ENCODE data around the gene MRPL44.
"Not testable (repeated sequence)": the region's sequence is repeated elsewhere in the genome, so short reads cannot be mapped to it uniquely, and the experiment has no call there.

Gene MRPL44

DNA sequence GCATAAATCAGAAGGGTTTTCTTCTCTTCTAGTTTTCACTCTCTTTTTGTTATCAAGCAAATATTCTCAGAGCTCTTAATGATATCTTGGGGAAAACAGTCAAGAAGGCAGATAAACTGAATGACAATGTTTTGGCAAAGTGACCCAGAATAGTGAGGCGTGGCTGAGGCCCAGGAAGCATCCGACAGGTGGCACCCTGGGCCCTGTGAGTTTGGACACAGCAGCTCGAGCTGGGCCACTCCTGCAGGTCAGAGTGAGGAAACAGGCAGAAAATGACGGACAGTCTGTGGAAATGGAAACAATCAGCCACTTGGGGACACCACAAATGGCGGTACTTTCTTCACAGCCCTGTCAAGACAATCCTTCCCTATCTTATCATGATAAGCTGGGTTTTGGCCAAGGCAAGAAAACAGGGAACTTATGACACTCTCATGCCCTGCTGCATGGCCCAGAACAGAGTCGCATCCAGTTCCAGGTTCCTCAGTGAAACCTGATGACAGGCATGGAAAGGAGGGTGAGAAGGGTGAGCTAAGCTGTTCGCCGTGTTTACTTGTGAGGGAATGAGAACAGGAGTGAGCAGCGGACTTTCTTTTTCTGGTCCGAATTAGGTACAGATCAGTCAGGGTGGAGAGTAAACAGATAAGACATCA, 32.1 kb downstream of the MRPL44 start:
- no peaks in the 10 kb centered on the region for H3K9me3 Mint-ChIP-seq
- H3K27ac Mint-ChIP-seq (ENCODE audit: low read depth) = no peak overlapping the region
- H3K4me3 Mint-ChIP-seq = no peak overlapping the region
- DNase-seq (ENCODE audit: low spot score in 2 of 2) (no peak), ATAC-seq (replicated peaks; ENCODE audit: extremely low read depth, poor library complexity, severe bottlenecking) (no peak)
- no peaks in the 10 kb centered on the region for H3K36me3 Mint-ChIP-seq (ENCODE audit: insufficient read depth)
- H3K4me1 Mint-ChIP-seq = no peaks in the 10 kb centered on the region
- H3K27me3 Mint-ChIP-seq = peaks cover 70% of the 10 kb centered on the region

DNA sequence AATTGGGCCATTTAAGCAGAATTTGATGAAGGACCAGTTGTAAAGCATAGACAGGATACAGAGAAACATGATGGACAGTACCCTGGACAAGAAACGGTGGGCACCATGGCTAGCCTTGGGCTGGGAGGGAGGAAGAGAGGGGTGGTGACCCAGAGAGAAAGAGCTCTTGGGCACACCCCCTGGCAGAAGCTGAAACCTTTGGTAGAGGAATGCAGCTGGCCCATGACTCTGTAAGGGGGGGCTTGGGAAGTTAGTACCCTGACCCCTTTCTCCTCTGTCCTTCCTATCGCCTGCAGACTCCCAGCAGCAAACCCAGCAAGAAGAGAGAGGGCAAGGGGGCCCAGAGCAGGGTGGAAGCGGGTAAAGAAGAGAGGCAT, 32.6 kb downstream of the MRPL44 start:
- H3K27me3 Mint-ChIP-seq = peaks cover 65% of the 10 kb centered on the region
- no peak overlapping the region for H3K4me3 Mint-ChIP-seq
- no peak overlapping the region for H3K27ac Mint-ChIP-seq (ENCODE audit: low read depth)
- H3K9me3 Mint-ChIP-seq = no peaks in the 10 kb centered on the region
- DNase-seq (ENCODE audit: low spot score in 2 of 2) (no peak), ATAC-seq (replicated peaks; ENCODE audit: extremely low read depth, poor library complexity, severe bottlenecking) (no peak)
- H3K4me1 Mint-ChIP-seq = no peaks in the 10 kb centered on the region
- no peaks in the 10 kb centered on the region for H3K36me3 Mint-ChIP-seq (ENCODE audit: insufficient read depth)

DNA sequence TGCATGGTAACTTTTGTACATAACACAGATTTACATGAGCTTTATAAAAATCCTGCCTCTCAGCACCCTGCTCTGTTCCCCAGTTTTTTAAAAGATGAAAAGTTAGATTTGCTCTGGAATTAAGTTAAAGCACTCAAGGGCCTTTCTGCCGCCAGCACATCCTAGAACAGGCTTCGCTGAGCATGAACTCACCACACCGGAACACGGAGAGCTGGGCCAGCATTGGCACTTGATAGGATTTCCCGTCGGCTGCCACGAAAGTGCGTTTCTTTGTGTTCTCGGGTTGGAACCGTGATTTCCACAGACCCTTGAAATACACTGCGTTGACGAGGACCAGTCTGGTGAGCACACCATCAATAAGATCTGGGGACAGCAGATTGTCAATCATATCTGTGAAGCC, 34.3 kb downstream of the MRPL44 start:
- H3K27ac Mint-ChIP-seq (ENCODE audit: low read depth) = no peak overlapping the region
- H3K4me3 Mint-ChIP-seq = no peak overlapping the region
- no peaks in the 10 kb centered on the region for H3K4me1 Mint-ChIP-seq
- H3K9me3 Mint-ChIP-seq = no peaks in the 10 kb centered on the region
- no peak for ATAC-seq (replicated peaks; ENCODE audit: extremely low read depth, poor library complexity, severe bottlenecking)
- peaks cover 48% of the 10 kb centered on the region for H3K27me3 Mint-ChIP-seq
- no peak for DNase-seq (ENCODE audit: low spot score in 2 of 2)
- no peaks in the 10 kb centered on the region for H3K36me3 Mint-ChIP-seq (ENCODE audit: insufficient read depth)

DNA sequence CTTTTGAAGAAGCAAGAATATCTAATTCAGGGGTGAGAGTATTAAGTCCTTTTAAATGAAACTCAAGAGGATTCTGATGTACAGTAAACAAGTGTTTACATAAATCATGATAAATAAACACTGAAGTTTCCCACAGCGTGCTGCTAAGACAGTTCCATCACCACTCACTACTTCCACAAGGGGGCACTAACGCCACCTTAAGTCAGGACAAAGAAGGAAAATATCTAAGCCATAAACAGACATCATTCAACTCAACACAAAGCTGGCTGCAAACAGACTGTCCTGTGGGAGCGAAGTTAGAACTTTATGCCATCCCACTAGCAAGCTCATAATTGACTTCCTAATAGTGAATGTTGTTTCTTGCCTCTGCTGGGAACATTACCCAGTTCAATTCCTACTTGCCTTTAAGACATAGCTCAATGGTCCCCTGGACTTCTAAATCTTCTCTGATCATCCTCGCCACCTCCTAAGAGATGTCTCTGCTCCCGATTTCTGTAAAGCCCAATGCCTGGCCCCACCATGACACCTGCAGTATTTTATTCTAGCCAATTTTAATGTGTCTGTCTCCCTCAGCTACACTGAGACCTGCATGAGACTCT, 36.5 kb downstream of the MRPL44 start:
- ATAC-seq (replicated peaks; ENCODE audit: extremely low read depth, poor library complexity, severe bottlenecking) (peak; percentile 43), DNase-seq (ENCODE audit: low spot score in 2 of 2) (no peak)
- H3K27ac Mint-ChIP-seq (ENCODE audit: low read depth) = no peak overlapping the region
- H3K36me3 Mint-ChIP-seq (ENCODE audit: insufficient read depth) = peaks cover 2% of the 10 kb centered on the region
- H3K4me1 Mint-ChIP-seq = no peaks in the 10 kb centered on the region
- no peak overlapping the region for H3K4me3 Mint-ChIP-seq
- H3K27me3 Mint-ChIP-seq = peaks cover 31% of the 10 kb centered on the region
- H3K9me3 Mint-ChIP-seq = no peaks in the 10 kb centered on the region

DNA sequence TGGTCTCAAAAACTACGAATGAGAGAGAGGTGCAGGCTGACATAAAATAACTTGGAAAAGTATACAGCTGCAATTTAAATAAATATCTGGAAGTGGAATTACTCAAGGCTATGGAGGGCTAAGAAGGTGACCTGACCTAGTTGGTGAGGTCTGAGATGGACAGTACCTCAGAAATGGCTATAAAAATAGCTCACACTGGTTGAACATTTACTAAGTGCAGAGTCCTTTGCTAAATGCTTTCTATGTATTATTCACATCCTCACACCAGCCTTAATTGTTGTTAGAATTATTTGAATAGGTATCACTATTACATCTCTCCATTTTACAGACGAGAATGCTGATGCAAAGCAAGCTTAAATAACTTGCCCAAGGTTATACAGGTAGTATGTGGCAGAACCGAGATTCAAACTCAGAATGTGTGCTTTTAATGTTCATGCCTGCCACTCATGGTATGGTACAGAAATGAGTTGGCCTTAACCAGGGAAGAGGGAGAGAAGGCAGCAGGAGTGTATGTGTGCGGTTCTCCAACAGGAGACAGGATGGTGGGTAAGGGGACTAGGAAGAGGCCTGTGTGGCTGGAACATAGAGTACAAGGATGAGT, 37.4 kb downstream of the MRPL44 start:
- DNase-seq (ENCODE audit: low spot score in 2 of 2) (no peak), ATAC-seq (replicated peaks; ENCODE audit: extremely low read depth, poor library complexity, severe bottlenecking) (no peak)
- no peaks in the 10 kb centered on the region for H3K4me1 Mint-ChIP-seq
- no peak overlapping the region for H3K27ac Mint-ChIP-seq (ENCODE audit: low read depth)
- H3K27me3 Mint-ChIP-seq = peaks cover 21% of the 10 kb centered on the region
- H3K4me3 Mint-ChIP-seq = no peak overlapping the region
- H3K36me3 Mint-ChIP-seq (ENCODE audit: insufficient read depth) = peaks cover 2% of the 10 kb centered on the region
- no peaks in the 10 kb centered on the region for H3K9me3 Mint-ChIP-seq

DNA sequence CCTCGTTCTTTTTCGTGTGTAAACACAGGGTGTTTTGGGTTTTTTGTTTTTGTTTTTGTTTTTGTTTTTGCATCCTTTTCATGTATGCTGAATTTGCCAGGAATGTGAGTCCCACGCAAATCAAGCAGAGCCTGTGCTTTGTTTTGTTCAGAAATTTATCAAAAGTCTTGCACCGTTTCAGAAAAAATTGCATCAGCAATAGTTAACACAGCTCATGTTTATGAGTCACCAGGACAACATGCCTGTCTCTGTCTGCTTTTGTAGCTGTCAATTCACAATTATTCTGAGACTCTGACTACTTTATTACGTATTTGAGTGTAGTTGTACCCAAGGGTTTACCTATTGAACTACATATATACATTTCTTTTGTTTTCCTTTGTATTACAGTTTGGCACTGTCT, 38.3 kb downstream of the MRPL44 start:
- peaks cover 2% of the 10 kb centered on the region for H3K36me3 Mint-ChIP-seq (ENCODE audit: insufficient read depth)
- peaks cover 15% of the 10 kb centered on the region for H3K27me3 Mint-ChIP-seq
- no peak for DNase-seq (ENCODE audit: low spot score in 2 of 2)
- H3K27ac Mint-ChIP-seq (ENCODE audit: low read depth) = no peak overlapping the region
- H3K9me3 Mint-ChIP-seq = no peaks in the 10 kb centered on the region
- no peak for ATAC-seq (replicated peaks; ENCODE audit: extremely low read depth, poor library complexity, severe bottlenecking)
- no peaks in the 10 kb centered on the region for H3K4me1 Mint-ChIP-seq
- no peak overlapping the region for H3K4me3 Mint-ChIP-seq

DNA sequence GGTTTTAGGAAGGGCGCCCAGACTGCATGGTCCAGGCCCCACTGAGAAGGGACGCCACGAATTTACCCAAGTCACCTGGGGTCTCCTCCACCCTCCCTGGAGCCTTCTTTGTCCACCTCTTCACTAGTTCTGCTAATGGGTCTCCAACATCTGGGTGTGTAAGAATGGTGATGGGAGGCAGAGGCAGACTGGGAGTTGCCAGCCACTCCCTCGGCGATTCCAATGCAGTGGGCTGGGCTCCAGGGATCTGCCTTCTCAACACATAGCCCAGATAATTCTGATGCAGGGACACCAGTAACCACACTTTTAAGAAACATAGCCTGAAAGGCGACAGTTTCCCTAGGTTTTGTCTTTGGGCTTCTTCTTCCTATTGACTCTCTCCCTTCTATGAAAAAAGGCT, 39.1 kb downstream of the MRPL44 start:
- H3K9me3 Mint-ChIP-seq = no peaks in the 10 kb centered on the region
- H3K4me1 Mint-ChIP-seq = no peaks in the 10 kb centered on the region
- H3K27ac Mint-ChIP-seq (ENCODE audit: low read depth) = no peak overlapping the region
- H3K36me3 Mint-ChIP-seq (ENCODE audit: insufficient read depth) = peaks cover 2% of the 10 kb centered on the region
- ATAC-seq (replicated peaks; ENCODE audit: extremely low read depth, poor library complexity, severe bottlenecking) (no peak), DNase-seq (ENCODE audit: low spot score in 2 of 2) (no peak)
- H3K27me3 Mint-ChIP-seq = peaks cover 11% of the 10 kb centered on the region
- no peak overlapping the region for H3K4me3 Mint-ChIP-seq

DNA sequence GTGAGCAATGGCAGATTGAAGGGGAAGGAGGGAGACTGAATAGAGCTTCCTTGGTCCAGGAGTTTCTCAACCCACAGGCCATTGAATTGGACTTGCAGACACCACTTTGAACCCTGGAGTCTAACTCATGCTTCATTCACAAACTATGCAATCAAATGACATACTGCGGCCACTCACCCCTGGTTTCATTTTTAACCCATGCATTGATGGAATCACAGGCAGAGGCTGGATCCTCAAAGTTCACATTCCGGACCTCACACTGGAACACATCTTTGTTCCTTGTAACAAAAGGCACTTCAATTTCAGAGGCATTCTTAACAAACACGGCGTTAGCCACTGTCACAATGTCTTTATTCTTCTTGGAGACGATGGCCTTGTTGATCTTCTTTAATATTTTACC, 40.7 kb downstream of the MRPL44 start:
- Mint-ChIP-seq H3K36me3 (ENCODE audit: insufficient read depth) (peaks cover 4% of the 10 kb centered on the region), H3K27ac (ENCODE audit: low read depth) (no peak overlapping the region), H3K9me3 (no peaks in the 10 kb centered on the region), H3K27me3 (no peaks in the 10 kb centered on the region), H3K4me1 (no peaks in the 10 kb centered on the region), H3K4me3 (no peak overlapping the region)
- ATAC-seq (replicated peaks; ENCODE audit: extremely low read depth, poor library complexity, severe bottlenecking) = no peak
- DNase-seq (ENCODE audit: low spot score in 2 of 2) = no peak

DNA sequence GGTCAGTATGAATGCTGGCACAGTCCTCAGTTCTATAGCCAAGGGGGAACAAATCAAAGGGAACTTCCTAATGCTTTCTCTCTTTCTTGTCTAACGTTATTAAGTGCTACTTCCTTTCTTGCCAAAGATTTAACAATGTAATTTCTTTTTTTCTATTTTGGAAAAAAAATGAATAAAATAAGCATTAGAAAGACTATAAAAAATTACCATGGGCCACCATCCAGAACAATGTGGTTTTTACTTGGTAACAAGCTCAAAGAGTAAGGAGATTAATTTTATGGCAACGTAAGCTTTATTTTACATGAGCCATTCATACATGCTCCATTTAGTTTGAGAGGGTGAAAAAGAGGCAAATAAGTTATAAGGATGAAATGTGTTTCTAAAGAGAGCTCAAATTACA, 41.7 kb downstream of the MRPL44 start:
- ATAC-seq (replicated peaks; ENCODE audit: extremely low read depth, poor library complexity, severe bottlenecking) (no peak), DNase-seq (ENCODE audit: low spot score in 2 of 2) (no peak)
- no peak overlapping the region for H3K4me3 Mint-ChIP-seq
- no peaks in the 10 kb centered on the region for H3K4me1 Mint-ChIP-seq
- H3K27ac Mint-ChIP-seq (ENCODE audit: low read depth) = no peak overlapping the region
- H3K27me3 Mint-ChIP-seq = no peaks in the 10 kb centered on the region
- H3K36me3 Mint-ChIP-seq (ENCODE audit: insufficient read depth) = peaks cover 4% of the 10 kb centered on the region
- no peaks in the 10 kb centered on the region for H3K9me3 Mint-ChIP-seq

DNA sequence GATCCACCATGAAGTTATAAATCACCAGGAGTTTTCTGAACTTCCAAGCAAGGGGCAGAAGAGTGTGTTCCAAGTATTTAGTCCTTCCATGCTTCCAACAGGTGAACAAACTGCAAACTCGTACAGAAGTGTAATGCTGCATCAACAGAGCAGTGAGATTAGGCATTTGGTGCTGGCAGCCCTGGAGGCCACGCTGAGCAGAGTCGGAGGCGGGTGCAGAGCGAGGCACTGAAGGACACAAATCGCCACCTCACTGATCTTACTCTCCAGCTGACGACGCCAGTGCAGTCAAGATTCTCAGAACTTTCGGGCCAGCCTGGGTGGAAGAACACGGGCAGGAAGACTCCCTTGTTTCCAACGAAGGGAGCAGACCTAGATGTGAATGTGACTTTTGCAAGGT, 42.6 kb downstream of the MRPL44 start:
- Mint-ChIP-seq H3K36me3 (ENCODE audit: insufficient read depth) (peaks cover 4% of the 10 kb centered on the region), H3K27ac (ENCODE audit: low read depth) (no peak overlapping the region), H3K27me3 (no peaks in the 10 kb centered on the region), H3K4me3 (no peak overlapping the region), H3K9me3 (no peaks in the 10 kb centered on the region), H3K4me1 (no peaks in the 10 kb centered on the region)
- no peak for DNase-seq (ENCODE audit: low spot score in 2 of 2)
- no peak for ATAC-seq (replicated peaks; ENCODE audit: extremely low read depth, poor library complexity, severe bottlenecking)

DNA sequence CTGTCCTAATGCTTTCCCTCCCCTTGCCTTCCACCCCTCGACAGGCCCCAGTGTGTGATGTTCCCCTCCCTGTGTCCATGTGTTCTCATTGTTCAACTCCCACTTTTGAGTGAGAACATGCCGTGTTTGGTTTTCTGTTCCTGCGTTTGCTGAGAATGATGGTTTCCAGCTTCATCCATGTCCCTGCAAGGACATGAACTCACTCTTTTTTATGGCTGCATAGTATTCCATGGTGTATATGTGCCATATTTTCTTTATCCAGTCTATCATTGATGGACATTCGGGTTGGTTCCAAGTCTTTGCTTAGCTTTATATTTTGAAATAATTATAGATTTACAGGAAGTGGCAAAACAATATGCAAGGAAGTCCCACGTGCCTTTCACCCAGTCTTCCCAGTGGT, 43.4 kb downstream of the MRPL44 start:
- not testable (repeated sequence) for H3K27me3 Mint-ChIP-seq; H3K9me3 Mint-ChIP-seq; H3K36me3 Mint-ChIP-seq (ENCODE audit: insufficient read depth); ATAC-seq (replicated peaks; ENCODE audit: extremely low read depth, poor library complexity, severe bottlenecking); H3K27ac Mint-ChIP-seq (ENCODE audit: low read depth); H3K4me3 Mint-ChIP-seq; H3K4me1 Mint-ChIP-seq; DNase-seq (ENCODE audit: low spot score in 2 of 2)

DNA sequence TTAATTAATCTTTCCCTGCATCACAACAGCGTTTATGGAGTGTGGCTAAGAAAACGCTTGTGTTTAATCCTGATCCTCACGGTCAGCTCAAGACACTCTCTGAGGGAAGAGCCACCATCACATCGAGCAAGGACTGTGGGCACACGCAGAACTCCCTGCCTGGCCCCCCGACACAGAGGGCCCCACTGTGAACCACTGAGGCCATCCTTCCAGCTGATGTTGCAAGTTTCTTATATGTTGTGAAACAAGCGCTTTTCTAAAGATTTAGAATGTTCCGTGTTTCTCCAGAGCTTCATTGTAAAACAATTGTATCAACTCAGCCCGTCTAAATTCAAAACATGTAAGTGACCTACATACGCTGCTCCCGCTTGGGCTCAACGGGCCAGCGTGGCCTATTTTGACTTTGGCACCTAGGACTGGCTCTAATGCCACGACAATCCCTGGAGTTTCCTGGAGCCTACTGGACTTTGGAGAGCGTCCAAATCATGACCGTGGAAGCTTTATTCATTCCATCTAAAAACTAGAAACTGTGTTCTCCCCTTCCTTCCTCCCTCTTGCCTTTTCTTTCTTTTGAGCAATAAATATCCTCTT, 46.9 kb downstream of the MRPL44 start:
- no peaks in the 10 kb centered on the region for H3K27me3 Mint-ChIP-seq
- ATAC-seq (replicated peaks; ENCODE audit: extremely low read depth, poor library complexity, severe bottlenecking) (no peak), DNase-seq (ENCODE audit: low spot score in 2 of 2) (no peak)
- H3K27ac Mint-ChIP-seq (ENCODE audit: low read depth) = no peak overlapping the region
- H3K9me3 Mint-ChIP-seq = no peaks in the 10 kb centered on the region
- H3K4me1 Mint-ChIP-seq = no peaks in the 10 kb centered on the region
- peaks cover 2% of the 10 kb centered on the region for H3K36me3 Mint-ChIP-seq (ENCODE audit: insufficient read depth)
- no peak overlapping the region for H3K4me3 Mint-ChIP-seq

DNA sequence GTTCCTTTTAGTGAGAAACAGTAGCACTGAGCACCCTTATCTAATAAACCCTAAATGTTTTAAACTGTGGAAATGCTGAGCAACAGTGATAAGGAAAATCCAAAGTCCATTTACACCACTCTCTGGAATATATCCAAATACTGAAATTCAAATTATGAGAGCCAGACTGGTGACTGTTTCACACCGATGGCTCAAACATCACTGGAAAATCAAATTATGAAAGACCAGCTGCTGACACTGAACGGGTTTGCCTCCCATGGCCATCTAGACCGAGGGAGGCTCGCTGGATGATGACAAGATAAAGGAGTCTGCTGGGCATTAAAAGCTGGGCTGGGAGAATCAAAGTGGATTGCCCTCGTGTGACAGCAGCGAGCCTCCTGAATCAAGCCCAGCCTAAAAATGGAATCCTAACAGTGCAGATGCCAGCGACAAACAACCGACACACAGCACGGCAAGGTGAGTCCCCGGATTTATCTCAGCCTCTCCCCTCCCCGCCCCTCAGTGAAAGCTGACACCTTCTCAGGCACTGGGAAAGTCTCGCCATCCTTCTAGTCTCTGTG, 51.5 kb downstream of the MRPL44 start:
- no peaks in the 10 kb centered on the region for H3K27me3 Mint-ChIP-seq
- DNase-seq (ENCODE audit: low spot score in 2 of 2) (no peak), ATAC-seq (replicated peaks; ENCODE audit: extremely low read depth, poor library complexity, severe bottlenecking) (no peak)
- no peaks in the 10 kb centered on the region for H3K36me3 Mint-ChIP-seq (ENCODE audit: insufficient read depth)
- no peak overlapping the region for H3K4me3 Mint-ChIP-seq
- H3K9me3 Mint-ChIP-seq = no peaks in the 10 kb centered on the region
- H3K4me1 Mint-ChIP-seq = no peaks in the 10 kb centered on the region
- no peak overlapping the region for H3K27ac Mint-ChIP-seq (ENCODE audit: low read depth)
